ENCODE measurements around the gene FXR2.
A peak's percentile ranks its signal among the peaks of the same experiment; 100 is the strongest.

The FXR2 gene

GRCh38 chr17:7561028-7561575, 53.6 kb downstream of the FXR2 start:
- H3K27ac ChIP-seq = peak overlapping the region; percentile 93
- TF ChIP-seq ZFX (IDR thresholded peaks at IDR 0.05; ENCODE audit: borderline replicate concordance) = no peak
- TF ChIP-seq, protein P1, sequence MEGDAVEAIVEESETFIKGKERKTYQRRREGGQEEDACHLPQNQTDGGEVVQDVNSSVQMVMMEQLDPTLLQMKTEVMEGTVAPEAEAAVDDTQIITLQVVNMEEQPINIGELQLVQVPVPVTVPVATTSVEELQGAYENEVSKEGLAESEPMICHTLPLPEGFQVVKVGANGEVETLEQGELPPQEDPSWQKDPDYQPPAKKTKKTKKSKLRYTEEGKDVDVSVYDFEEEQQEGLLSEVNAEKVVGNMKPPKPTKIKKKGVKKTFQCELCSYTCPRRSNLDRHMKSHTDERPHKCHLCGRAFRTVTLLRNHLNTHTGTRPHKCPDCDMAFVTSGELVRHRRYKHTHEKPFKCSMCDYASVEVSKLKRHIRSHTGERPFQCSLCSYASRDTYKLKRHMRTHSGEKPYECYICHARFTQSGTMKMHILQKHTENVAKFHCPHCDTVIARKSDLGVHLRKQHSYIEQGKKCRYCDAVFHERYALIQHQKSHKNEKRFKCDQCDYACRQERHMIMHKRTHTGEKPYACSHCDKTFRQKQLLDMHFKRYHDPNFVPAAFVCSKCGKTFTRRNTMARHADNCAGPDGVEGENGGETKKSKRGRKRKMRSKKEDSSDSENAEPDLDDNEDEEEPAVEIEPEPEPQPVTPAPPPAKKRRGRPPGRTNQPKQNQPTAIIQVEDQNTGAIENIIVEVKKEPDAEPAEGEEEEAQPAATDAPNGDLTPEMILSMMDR (IDR thresholded peaks at IDR 0.05) = peak; percentile 84

DNA sequence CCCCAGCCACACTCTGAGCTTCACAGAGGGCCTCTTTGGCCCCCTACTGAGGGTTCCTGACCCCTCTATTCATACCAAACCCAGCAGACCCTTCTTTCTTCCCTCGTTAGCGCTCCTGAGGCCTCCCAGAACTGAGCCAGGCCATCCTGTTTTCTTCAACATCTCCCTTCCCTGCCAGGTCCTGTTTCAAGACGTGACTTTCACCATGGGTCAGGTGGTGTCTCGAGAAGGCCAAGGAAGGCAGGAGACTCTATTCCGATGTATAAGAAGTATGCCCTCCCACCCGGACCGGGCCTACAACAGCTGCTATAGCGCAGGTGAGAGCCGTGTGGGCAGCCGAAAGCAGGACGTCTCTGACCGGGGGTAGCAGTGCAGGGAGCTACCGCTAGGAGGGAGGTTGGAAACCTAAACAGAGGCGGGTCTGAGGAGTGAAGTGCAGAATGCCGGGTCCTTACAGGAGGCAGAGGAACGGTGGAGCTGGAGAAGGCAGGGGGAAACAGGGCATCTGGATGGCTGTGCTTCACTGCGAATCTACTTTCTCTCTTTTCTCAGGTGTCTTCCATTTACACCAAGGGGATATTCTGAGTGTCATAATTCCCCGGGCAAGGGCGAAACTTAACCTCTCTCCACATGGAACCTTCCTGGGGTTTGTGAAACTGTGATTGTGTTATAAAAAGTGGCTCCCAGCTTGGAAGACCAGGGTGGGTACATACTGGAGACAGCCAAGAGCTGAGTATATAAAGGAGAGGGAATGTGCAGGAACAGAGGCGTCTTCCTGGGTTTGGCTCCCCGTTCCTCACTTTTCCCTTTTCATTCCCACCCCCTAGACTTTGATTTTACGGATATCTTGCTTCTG, 54.3 kb downstream of the FXR2 start:
- H3K27ac ChIP-seq = peak overlapping the region; percentile 93
- TF ChIP-seq, protein P1 (IDR thresholded peaks at IDR 0.05) = peak; percentile 67
- no peak for TF ChIP-seq ZFX (IDR thresholded peaks at IDR 0.05; ENCODE audit: borderline replicate concordance)

DNA sequence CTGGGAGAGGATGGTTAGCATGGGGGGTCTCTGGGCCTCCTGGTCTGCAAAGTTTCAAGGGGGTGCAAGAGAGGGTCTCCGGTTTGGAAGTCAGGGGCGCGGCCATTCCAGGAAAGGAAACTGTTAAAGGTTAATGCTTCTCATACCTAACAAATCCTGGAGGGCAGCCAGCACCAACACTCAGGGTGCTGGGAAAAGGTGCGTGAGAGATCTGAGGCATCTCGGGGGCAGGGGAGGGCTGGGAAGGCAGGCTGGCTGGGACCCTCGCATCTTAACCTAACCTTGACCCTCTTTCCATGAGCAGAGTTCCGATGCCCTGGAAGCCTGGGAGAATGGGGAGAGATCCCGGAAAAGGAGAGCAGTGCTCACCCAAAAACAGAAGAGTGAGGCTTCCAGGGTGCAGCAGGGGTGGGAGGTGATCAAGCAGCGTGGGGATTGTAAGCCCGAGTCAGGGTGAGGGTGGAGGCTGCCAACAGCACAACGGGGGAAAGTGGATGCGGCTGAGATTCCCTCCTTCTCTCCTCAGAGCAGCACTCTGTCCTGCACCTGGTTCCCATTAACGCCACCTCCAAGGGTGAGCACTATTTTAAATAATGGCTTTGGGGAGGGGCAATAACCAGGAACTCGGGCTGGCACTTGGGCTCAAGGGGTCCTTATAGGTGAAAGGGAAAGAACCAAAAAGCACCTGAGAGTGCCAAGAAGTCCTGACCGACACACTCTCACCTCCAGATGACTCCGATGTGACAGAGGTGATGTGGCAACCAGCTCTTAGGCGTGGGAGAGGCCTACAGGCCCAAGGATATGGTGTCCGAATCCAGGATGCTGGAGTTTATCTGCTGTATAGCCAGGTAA, 55.2 kb downstream of the FXR2 start:
- TF ChIP-seq, protein P1 (IDR thresholded peaks at IDR 0.05) = no peak
- TF ChIP-seq ZFX (IDR thresholded peaks at IDR 0.05; ENCODE audit: borderline replicate concordance) = no peak
- peak overlapping the region; percentile 93 for H3K27ac ChIP-seq

- peak within 1 kb of the TSS; percentile 93 for H3K27ac ChIP-seq
- TF ChIP-seq, protein P1 (IDR thresholded peaks at IDR 0.05) = no peak
- no peak for TF ChIP-seq ZFX (IDR thresholded peaks at IDR 0.05; ENCODE audit: borderline replicate concordance)
These were observed 56.0 kb downstream of the FXR2 start, which contains the start of gene TNFSF13 for GRCh38 chr17:7558544-7559319. Gene TNFSF13 (plus strand): TSS chr17:7558750. CDS start chr17:7559040, 290 bp downstream.

GRCh38 chr17:7557775-7558543, 56.7 kb downstream of the FXR2 start:
- peak overlapping the region; percentile 93 for H3K27ac ChIP-seq
- no peak for TF ChIP-seq ZFX (IDR thresholded peaks at IDR 0.05; ENCODE audit: borderline replicate concordance)
- TF ChIP-seq, protein P1 (IDR thresholded peaks at IDR 0.05) = peak; percentile 14

DNA sequence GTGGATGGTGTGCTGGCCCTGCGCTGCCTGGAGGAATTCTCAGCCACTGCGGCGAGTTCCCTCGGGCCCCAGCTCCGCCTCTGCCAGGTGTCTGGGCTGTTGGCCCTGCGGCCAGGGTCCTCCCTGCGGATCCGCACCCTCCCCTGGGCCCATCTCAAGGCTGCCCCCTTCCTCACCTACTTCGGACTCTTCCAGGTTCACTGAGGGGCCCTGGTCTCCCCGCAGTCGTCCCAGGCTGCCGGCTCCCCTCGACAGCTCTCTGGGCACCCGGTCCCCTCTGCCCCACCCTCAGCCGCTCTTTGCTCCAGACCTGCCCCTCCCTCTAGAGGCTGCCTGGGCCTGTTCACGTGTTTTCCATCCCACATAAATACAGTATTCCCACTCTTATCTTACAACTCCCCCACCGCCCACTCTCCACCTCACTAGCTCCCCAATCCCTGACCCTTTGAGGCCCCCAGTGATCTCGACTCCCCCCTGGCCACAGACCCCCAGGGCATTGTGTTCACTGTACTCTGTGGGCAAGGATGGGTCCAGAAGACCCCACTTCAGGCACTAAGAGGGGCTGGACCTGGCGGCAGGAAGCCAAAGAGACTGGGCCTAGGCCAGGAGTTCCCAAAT, 57.4 kb downstream of the FXR2 start:
- TF ChIP-seq, protein P1 (IDR thresholded peaks at IDR 0.05) = no peak
- no peak for TF ChIP-seq ZFX (IDR thresholded peaks at IDR 0.05; ENCODE audit: borderline replicate concordance)
- H3K27ac ChIP-seq = peak overlapping the region; percentile 93

Data from 22Rv1 (cell line).